Mesendoderm (in vitro differentiated cells): ENCODE measurements around the gene MGMT.
A peak's percentile ranks its signal among the peaks of the same experiment; 100 is the strongest.

ENCODE experiments used
- DNase-seq: peaks from one replicate; pipeline ENCODE4 v3.0.0; 2013
- H2AK5ac ChIP-seq: 2 replicates; pipeline ENCODE4 v1.6.1; 2013; ENCODE audit warnings: low read length, inconsistent platforms
- H2BK120ac ChIP-seq: 2 replicates; pipeline ENCODE4 v1.6.1; 2013; ENCODE audit warnings: low read depth, mild to moderate bottlenecking, low read length, moderate library complexity, mixed read lengths
- H2BK15ac ChIP-seq: replicated peaks from 2 replicates; pipeline ENCODE4 v1.6.1; 2013; ENCODE audit warnings: low read depth, mild to moderate bottlenecking, moderate library complexity
- H2BK5ac ChIP-seq: 2 replicates; pipeline ENCODE4 v1.6.1; 2013; ENCODE audit warnings: low read length, inconsistent platforms
- H3K18ac ChIP-seq: 2 replicates; pipeline ENCODE4 v1.6.1; 2013; ENCODE audit warnings: mild to moderate bottlenecking, low read length, mixed read lengths
- H3K23ac ChIP-seq: one replicate; pipeline ENCODE4 v1.6.1; 2013; ENCODE audit warnings: low read length
- H3K27ac ChIP-seq: 2 replicates; pipeline ENCODE4 v1.5.1; 2013; ENCODE audit warnings: low read depth, mild to moderate bottlenecking, inconsistent platforms, low read length, moderate library complexity
- H3K27me3 ChIP-seq: 2 replicates; pipeline ENCODE4 v1.6.1; 2013; ENCODE audit warnings: low read length, control low read depth, mild to moderate bottlenecking, inconsistent platforms; ENCODE audit not compliant: insufficient read depth, poor library complexity
- H3K36me3 ChIP-seq: 2 replicates; pipeline ENCODE4 v1.6.1; 2013; ENCODE audit warnings: low read length, inconsistent platforms; ENCODE audit not compliant: control insufficient read depth, insufficient read depth
- H3K4ac ChIP-seq: one replicate; pipeline ENCODE4 v1.6.1; 2013; ENCODE audit warnings: low read depth, mild to moderate bottlenecking, low read length, moderate library complexity
- H3K4me1 ChIP-seq: 2 replicates; pipeline ENCODE4 v1.6.1; 2013; ENCODE audit warnings: low read depth, low read length, inconsistent platforms; ENCODE audit not compliant: control insufficient read depth
- H3K4me2 ChIP-seq: 2 replicates; pipeline ENCODE4 v1.6.1; 2013; ENCODE audit warnings: low read length
- H3K4me3 ChIP-seq: 2 replicates; pipeline ENCODE4 v1.5.1; 2013; ENCODE audit warnings: mild to moderate bottlenecking, low read length
- H3K56ac ChIP-seq: one replicate; pipeline ENCODE4 v1.6.1; 2013; ENCODE audit warnings: low read length
- H3K79me1 ChIP-seq: 2 replicates; pipeline ENCODE4 v1.6.1; 2013; ENCODE audit warnings: low read length, inconsistent platforms
- H3K79me2 ChIP-seq: 2 replicates; pipeline ENCODE4 v1.6.1; 2013; ENCODE audit warnings: mild to moderate bottlenecking, low read length; ENCODE audit not compliant: control insufficient read depth, insufficient read depth
- H3K9ac ChIP-seq: 2 replicates; pipeline ENCODE4 v1.6.1; 2013; ENCODE audit warnings: low read length, inconsistent platforms
- H4K5ac ChIP-seq: one replicate; pipeline ENCODE4 v1.6.1; 2013; ENCODE audit warnings: low read length
- H4K8ac ChIP-seq: one replicate; pipeline ENCODE4 v1.6.1; 2013; ENCODE audit warnings: low read depth, mild to moderate bottlenecking, control low read depth, low read length, moderate library complexity
- WGBS: extraction: QIAGEN DNeasy Blood & Tissue Kit; methylation state at CpG from one replicate; pipeline ENCODE4 v1.1.7; 2013; ENCODE audit warnings: low lambda C conversion rate, missing lambda C conversion rate; ENCODE audit not compliant: insufficient coverage; ENCODE audit errors: extremely low coverage; 5-methylcytosine and 5-hydroxymethylcytosine counted together

The MGMT gene

DNA sequence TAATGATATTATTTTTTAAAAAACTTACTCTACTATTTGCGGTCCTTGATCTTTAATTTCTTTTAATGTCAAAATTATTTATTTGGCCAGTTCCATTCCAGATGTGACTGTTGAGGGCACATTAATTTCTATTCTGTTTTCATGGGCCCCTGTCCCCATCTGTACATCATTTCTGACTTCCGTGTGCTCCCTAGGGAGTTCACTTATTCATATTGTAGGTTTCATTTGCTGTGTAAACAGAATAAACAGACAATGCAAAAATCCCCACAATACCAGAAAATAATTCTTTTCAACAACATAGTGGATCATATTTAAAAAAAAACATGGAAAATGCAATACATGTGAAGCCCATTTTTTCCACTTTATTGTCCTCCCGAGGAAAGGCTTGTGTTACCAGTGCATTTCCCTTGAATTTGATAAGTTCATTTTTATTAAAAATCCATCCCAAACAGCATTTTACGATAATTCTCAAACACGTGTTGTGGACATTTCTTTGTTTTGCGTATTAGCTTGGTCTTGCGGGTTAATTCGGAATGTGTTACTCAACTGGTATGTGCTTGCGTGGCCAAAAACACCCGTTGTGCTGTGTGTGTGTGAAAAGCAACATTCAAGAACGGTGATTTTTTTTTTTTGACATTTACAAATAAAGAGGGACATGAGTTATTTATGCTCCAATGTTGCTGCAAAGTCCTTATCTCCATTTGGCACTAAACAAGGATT lies 138.4 kb downstream of the MGMT start:
- Histone ChIP-seq H3K79me2 (no peaks in the 10 kb centered on the region), H3K4me3 (no peak overlapping the region)

DNA sequence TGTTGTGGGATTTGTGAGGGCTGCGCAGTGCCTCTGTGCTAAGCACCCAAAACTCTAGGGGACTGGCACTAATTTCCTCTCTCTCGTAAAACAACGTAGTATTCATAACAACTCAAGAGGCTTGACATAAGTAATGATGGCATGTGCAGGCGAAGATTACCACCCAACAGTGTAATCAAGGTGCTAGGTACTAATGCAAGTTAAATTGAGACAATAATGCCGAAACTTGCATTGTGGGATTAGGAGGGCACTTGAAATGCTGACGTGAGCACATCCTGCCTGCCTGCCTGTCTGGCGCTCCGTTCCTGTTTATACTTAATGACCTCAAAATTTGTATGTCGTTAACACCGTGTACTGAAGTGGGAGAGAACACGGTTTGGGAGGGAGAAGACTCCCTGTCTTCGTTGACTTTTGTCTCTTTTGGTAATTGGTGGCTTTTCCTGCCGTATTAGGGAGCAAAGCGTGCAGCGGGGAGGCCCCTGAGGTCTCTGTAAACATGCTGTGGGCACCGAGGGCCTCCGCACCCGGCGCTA lies 139.0 kb downstream of the MGMT start:
- Histone ChIP-seq H2BK15ac (no peak overlapping the region), H3K36me3 (no peaks in the 10 kb centered on the region), H4K5ac (no peak overlapping the region), H3K4me1 (peaks cover 6% of the 10 kb centered on the region), H3K4me3 (no peak overlapping the region), H4K8ac (no peak overlapping the region), H3K18ac (no peak overlapping the region), H3K9ac (no peak overlapping the region), H2AK5ac (no peak overlapping the region), H3K4me2 (no peak overlapping the region), H3K27me3 (no peaks in the 10 kb centered on the region), H3K27ac (no peak overlapping the region), H3K79me2 (no peaks in the 10 kb centered on the region), H3K4ac (no peak overlapping the region), H2BK120ac (no peak overlapping the region), H2BK5ac (no peak overlapping the region), H3K23ac (no peak overlapping the region), H3K56ac (peak overlapping the region; percentile 38), H3K79me1 (no peaks in the 10 kb centered on the region)
- WGBS, result no CpG with 5 or more reads among the region's 19 CpGs
- DNase-seq, result peak; percentile 57

More for the DNA sequence above, 138.4 kb downstream of the MGMT start:
- Histone ChIP-seq H4K5ac (no peak overlapping the region), H3K27me3 (no peaks in the 10 kb centered on the region), H3K56ac (no peak overlapping the region), H3K23ac (no peak overlapping the region), H2AK5ac (no peak overlapping the region), H2BK5ac (no peak overlapping the region), H3K4ac (no peak overlapping the region), H4K8ac (no peak overlapping the region), H3K4me1 (peaks cover 6% of the 10 kb centered on the region), H3K4me2 (no peak overlapping the region), H2BK120ac (no peak overlapping the region), H3K27ac (no peak overlapping the region), H3K9ac (no peak overlapping the region), H2BK15ac (no peak overlapping the region), H3K18ac (no peak overlapping the region), H3K36me3 (no peaks in the 10 kb centered on the region), H3K79me1 (no peaks in the 10 kb centered on the region)
- WGBS, result no CpG with 5 or more reads among the region's 11 CpGs
- DNase-seq, result no peak

DNA sequence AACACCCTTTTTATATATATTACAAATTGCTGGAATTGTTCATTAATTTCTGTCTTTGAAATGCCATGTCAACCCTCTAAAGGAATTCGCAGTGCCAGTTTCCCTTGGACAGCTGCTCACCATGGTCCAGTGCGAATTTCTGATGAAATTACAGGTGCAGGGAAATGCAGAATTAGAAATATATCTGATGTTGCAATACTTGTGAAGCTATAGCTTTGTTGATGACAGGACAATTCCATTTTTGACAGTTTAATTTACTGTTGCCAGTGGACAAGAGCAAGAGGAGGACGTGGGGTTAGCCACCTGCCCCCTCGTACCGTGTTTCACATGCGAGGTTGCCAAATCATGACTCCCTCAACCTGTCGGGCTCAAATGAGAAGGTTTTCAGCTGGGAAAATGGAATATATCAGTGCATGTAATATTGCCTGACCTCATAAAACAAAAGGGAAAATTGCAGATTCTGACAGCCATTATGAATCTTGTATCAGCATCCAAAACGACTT lies 140.6 kb downstream of the MGMT start:
- WGBS, result no CpG with 5 or more reads among the region's 8 CpGs
- Histone ChIP-seq H3K36me3 (no peaks in the 10 kb centered on the region), H3K4me2 (no peak overlapping the region)

DNA sequence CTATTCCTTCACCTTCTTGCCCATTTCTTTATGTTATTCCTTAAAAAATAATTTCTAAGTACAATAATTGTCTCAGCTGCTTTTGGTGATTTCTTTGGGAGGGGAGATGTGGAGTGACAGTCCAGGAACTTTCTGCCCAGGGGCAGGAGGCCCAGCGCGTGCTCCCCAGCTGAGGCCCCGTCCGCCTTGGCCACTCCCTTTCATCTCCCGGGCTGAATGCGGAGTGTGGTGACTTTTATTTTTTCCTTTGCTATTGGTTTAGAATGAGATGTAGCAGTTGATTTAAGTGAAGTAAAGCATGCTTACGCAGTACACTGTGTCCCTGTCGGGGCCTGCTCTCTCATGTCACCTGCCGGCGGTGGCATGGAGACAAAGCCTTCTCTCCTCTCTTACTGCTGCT lies 141.6 kb downstream of the MGMT start:
- no CpG with 5 or more reads among the region's 10 CpGs for WGBS
- no peak for DNase-seq
- no peak overlapping the region for H3K23ac ChIP-seq

More for the DNA sequence above, 140.6 kb downstream of the MGMT start:
- Histone ChIP-seq H3K79me2 (no peaks in the 10 kb centered on the region), H3K18ac (no peak overlapping the region), H3K56ac (no peak overlapping the region), H3K27ac (no peak overlapping the region), H3K27me3 (no peaks in the 10 kb centered on the region), H3K23ac (no peak overlapping the region), H2BK5ac (no peak overlapping the region), H4K8ac (no peak overlapping the region), H2BK15ac (no peak overlapping the region), H4K5ac (no peak overlapping the region), H3K4me1 (peaks cover 6% of the 10 kb centered on the region), H3K4me3 (no peak overlapping the region), H3K9ac (no peak overlapping the region), H3K79me1 (no peaks in the 10 kb centered on the region), H2AK5ac (no peak overlapping the region), H3K4ac (no peak overlapping the region), H2BK120ac (no peak overlapping the region)
- no peak for DNase-seq

DNA sequence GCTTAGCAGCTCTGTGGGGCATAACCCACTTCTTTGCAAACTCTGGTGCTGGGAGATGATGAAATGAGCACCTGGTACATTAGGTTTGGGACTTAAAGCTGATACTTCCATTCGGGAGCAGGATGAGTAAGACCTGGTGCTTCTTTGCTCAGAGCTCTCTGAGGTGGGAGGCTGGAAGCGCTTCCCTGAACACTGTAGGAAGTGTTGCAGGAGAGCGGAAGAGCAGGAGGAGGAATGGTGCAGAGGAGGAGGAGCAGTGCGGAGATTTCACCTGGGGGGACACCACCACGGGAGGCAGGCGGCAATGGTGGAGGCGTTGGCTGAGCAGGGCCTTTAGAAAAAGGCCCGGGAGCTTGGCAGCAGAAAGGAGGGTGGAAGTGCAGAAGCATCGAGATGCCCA lies 142.5 kb downstream of the MGMT start:
- no peak overlapping the region for H3K9ac ChIP-seq
- no peak for DNase-seq
- no peaks in the 10 kb centered on the region for H3K79me2 ChIP-seq
- no peaks in the 10 kb centered on the region for H3K79me1 ChIP-seq
- no peak overlapping the region for H3K18ac ChIP-seq
- H2AK5ac ChIP-seq, result no peak overlapping the region
- no peak overlapping the region for H3K27ac ChIP-seq
- WGBS, result no CpG with 5 or more reads among the region's 9 CpGs
- H2BK15ac ChIP-seq, result no peak overlapping the region
- no peak overlapping the region for H3K4ac ChIP-seq
- H2BK120ac ChIP-seq, result no peak overlapping the region
- no peak overlapping the region for H2BK5ac ChIP-seq
- H3K36me3 ChIP-seq, result no peaks in the 10 kb centered on the region
- no peak overlapping the region for H4K8ac ChIP-seq
- H4K5ac ChIP-seq, result no peak overlapping the region
- no peak overlapping the region for H3K4me3 ChIP-seq
- no peak overlapping the region for H3K23ac ChIP-seq
- H3K4me1 ChIP-seq, result peaks cover 6% of the 10 kb centered on the region
- no peak overlapping the region for H3K4me2 ChIP-seq
- no peaks in the 10 kb centered on the region for H3K27me3 ChIP-seq
- H3K56ac ChIP-seq, result no peak overlapping the region

More for the DNA sequence above, 141.6 kb downstream of the MGMT start:
- Histone ChIP-seq H3K36me3 (no peaks in the 10 kb centered on the region), H2BK120ac (no peak overlapping the region), H4K5ac (no peak overlapping the region), H3K4me1 (peaks cover 6% of the 10 kb centered on the region), H2BK5ac (no peak overlapping the region), H3K4me3 (no peak overlapping the region), H3K9ac (no peak overlapping the region), H2AK5ac (no peak overlapping the region), H3K27me3 (no peaks in the 10 kb centered on the region), H3K18ac (no peak overlapping the region), H3K56ac (no peak overlapping the region), H3K79me2 (no peaks in the 10 kb centered on the region), H3K4ac (no peak overlapping the region), H3K27ac (no peak overlapping the region), H3K4me2 (no peak overlapping the region), H4K8ac (no peak overlapping the region), H2BK15ac (no peak overlapping the region), H3K79me1 (no peaks in the 10 kb centered on the region)
